Loucy (cell line): ENCODE measurements around the gene RUNX2.

Experiments
- H2AFZ ChIP-seq: fragments of 200-600 bp; sonication (generic); 2 replicates; pipeline ENCODE4 v1.6.0; 2016; ENCODE audit warnings: antibody characterized with exemption, mild to moderate bottlenecking, low read length, moderate library complexity
- H3F3A ChIP-seq: fragments of 200-600 bp; 2 replicates; pipeline ENCODE4 v1.6.0; 2016; ENCODE audit warnings: antibody characterized with exemption, low read depth, mild to moderate bottlenecking
- H3K27me3 ChIP-seq: fragments of 200-600 bp; sonication (generic); 2 replicates; pipeline ENCODE4 v1.6.1; 2014; ENCODE audit warnings: low read length, mild to moderate bottlenecking; ENCODE audit not compliant: insufficient read depth, poor library complexity, severe bottlenecking
- H3K36me3 ChIP-seq: fragments of 200-600 bp; sonication (generic); 2 replicates; pipeline ENCODE4 v1.6.1; 2016; ENCODE audit warnings: low read length; ENCODE audit not compliant: insufficient read depth
- H3K4me1 ChIP-seq: fragments of 200-600 bp; sonication (generic); 2 replicates; pipeline ENCODE4 v1.5.1; 2014; ENCODE audit warnings: low read length, mild to moderate bottlenecking; ENCODE audit not compliant: insufficient read depth, poor library complexity, severe bottlenecking
- H3K4me2 ChIP-seq: fragments of 200-600 bp; sonication (generic); 2 replicates; pipeline ENCODE4 v1.6.0; 2014; ENCODE audit warnings: antibody characterized with exemption, low read length, low read depth, mild to moderate bottlenecking; ENCODE audit not compliant: poor library complexity, severe bottlenecking
- H3K4me3 ChIP-seq: fragments of 200-600 bp; sonication (generic); 2 replicates; pipeline ENCODE4 v1.5.1; 2014; ENCODE audit warnings: low read length, mild to moderate bottlenecking, mixed read lengths; ENCODE audit not compliant: poor library complexity, severe bottlenecking
- H3K79me2 ChIP-seq: fragments of 200-600 bp; sonication (generic); 2 replicates; pipeline ENCODE4 v1.6.1; 2014; ENCODE audit warnings: low read length; ENCODE audit not compliant: insufficient read depth
- H3K9ac ChIP-seq: fragments of 200-600 bp; sonication (generic); 2 replicates; pipeline ENCODE4 v1.6.0; 2014; ENCODE audit warnings: mild to moderate bottlenecking, low read depth, low read length, moderate library complexity; ENCODE audit not compliant: poor library complexity, severe bottlenecking
- H3K9me2 ChIP-seq: fragments of 200-600 bp; sonication (generic); replicated peaks from 2 replicates; pipeline ENCODE4 v1.6.1; 2016; ENCODE audit warnings: low read depth, low read length, mixed read lengths
- H3K9me3 ChIP-seq: fragments of 200-600 bp; sonication (generic); 2 replicates; pipeline ENCODE4 v1.6.1; 2014; ENCODE audit warnings: mild to moderate bottlenecking, antibody characterized with exemption, low read length, low read depth; ENCODE audit not compliant: insufficient read depth
- H4K20me1 ChIP-seq: fragments of 200-600 bp; sonication (generic); 2 replicates; pipeline ENCODE4 v1.6.0; 2014; ENCODE audit warnings: antibody characterized with exemption, low read length, mild to moderate bottlenecking; ENCODE audit not compliant: insufficient read depth, poor library complexity, severe bottlenecking
- EZH2phosphoT487 ChIP-seq: fragments of 200-600 bp; IDR thresholded peaks from 2 replicates; pipeline ENCODE4 v1.6.1; 2018; ENCODE audit warnings: antibody characterized with exemption, mild to moderate bottlenecking, moderate library complexity, borderline replicate concordance
- TF ChIP-seq, protein P1 (sequence below): fragments of 200-600 bp; sonication (generic); conservative IDR thresholded peaks from 2 replicates; pipeline ENCODE4 v1.5.1; 2014; ENCODE audit warnings: mild to moderate bottlenecking, antibody characterized with exemption, low read length

Gene RUNX2

DNA sequence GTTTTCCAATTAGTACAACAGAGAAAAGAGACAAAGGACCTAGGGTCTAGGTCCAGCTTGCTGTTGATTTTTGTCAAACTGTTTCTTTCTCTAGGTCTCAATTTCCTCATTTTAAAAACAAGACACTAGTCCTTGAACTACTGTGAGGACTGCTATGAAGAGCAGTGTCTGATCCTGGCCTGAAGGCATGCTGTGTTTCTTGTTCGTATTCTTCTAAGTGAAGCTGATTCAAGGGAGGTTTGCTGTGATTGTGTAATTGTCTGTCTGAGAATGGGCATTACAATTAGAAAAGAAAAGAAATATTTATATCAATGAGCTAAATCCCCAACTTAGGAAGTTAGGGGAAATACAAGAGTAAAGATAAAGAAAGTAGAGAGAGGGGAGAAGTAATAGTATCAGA lies 277.8 kb downstream of the RUNX2 start:
- TF ChIP-seq EZH2phosphoT487 = no peak
- TF ChIP-seq, protein P1, sequence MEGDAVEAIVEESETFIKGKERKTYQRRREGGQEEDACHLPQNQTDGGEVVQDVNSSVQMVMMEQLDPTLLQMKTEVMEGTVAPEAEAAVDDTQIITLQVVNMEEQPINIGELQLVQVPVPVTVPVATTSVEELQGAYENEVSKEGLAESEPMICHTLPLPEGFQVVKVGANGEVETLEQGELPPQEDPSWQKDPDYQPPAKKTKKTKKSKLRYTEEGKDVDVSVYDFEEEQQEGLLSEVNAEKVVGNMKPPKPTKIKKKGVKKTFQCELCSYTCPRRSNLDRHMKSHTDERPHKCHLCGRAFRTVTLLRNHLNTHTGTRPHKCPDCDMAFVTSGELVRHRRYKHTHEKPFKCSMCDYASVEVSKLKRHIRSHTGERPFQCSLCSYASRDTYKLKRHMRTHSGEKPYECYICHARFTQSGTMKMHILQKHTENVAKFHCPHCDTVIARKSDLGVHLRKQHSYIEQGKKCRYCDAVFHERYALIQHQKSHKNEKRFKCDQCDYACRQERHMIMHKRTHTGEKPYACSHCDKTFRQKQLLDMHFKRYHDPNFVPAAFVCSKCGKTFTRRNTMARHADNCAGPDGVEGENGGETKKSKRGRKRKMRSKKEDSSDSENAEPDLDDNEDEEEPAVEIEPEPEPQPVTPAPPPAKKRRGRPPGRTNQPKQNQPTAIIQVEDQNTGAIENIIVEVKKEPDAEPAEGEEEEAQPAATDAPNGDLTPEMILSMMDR = no peak
- Histone ChIP-seq H3K79me2 (no peaks in the 10 kb centered on the region), H2AFZ (no peak overlapping the region), H3K9me3 (no peaks in the 10 kb centered on the region), H3K4me2 (no peak overlapping the region), H3K4me3 (no peak overlapping the region), H3K36me3 (no peaks in the 10 kb centered on the region), H3F3A (no peaks in the 10 kb centered on the region), H3K9ac (no peak overlapping the region), H3K27me3 (no peaks in the 10 kb centered on the region), H3K4me1 (peaks cover 6% of the 10 kb centered on the region), H3K9me2 (no peaks in the 10 kb centered on the region), H4K20me1 (no peaks in the 10 kb centered on the region)

DNA sequence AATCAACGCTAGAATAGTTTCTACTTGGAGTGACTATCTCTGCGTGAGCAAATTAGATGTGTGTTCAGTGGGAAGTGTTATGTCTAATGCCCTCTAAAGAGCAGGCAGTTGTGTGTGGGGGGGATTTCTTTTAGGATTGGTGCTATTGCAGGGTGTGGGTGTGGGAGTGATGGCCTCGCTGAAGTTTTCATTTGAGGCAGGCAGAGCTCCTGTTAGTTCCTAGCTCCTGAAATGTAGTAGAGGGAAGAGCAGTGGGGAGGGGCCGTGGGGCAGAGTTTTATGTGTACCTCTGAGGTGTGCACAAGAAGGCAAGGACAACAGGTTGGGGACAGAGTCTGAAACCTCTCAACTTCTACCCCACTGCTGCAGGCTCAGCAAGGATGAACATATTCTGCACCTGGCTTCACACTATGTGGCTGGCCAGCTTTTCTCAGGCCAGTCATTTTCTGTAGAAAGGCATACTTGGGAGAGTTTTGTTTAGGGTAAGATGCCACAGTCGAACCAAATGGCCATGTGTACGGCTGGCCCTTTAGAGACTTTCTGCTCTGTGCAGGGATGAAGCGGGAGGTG lies 278.8 kb downstream of the RUNX2 start:
- H3K27me3 ChIP-seq = no peaks in the 10 kb centered on the region
- no peak for TF ChIP-seq EZH2phosphoT487
- TF ChIP-seq, protein P1 = no peak
- no peak overlapping the region for H3K9ac ChIP-seq
- no peaks in the 10 kb centered on the region for H3K9me2 ChIP-seq
- H3K36me3 ChIP-seq = no peaks in the 10 kb centered on the region
- no peaks in the 10 kb centered on the region for H3K79me2 ChIP-seq
- no peak overlapping the region for H3K4me2 ChIP-seq
- no peaks in the 10 kb centered on the region for H3F3A ChIP-seq
- peaks cover 6% of the 10 kb centered on the region for H3K4me1 ChIP-seq
- H3K4me3 ChIP-seq = no peak overlapping the region
- H3K9me3 ChIP-seq = no peaks in the 10 kb centered on the region
- no peaks in the 10 kb centered on the region for H4K20me1 ChIP-seq
- no peak overlapping the region for H2AFZ ChIP-seq

DNA sequence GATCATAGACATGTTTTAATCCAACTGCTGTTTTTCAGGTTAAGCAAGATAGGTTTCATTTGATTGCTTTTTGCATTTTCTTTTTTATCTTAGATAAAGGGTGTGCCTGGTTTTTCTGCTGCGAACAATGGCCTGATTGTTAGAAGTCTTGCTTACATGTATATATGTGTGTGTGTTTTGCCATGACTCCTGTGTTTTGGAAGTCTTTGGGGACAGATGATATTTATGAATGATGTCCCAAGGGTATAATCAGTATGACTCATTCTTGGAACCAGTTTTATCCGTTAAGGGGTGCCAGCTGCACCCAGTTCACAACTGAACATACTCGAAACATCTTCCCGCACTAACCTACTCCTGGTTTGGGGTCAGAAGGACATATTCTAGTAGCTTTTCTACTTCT lies 279.7 kb downstream of the RUNX2 start:
- Histone ChIP-seq H3F3A (no peaks in the 10 kb centered on the region), H3K4me1 (peaks cover 6% of the 10 kb centered on the region), H3K27me3 (no peaks in the 10 kb centered on the region), H4K20me1 (no peaks in the 10 kb centered on the region), H3K9me3 (no peaks in the 10 kb centered on the region), H3K79me2 (no peaks in the 10 kb centered on the region), H3K4me3 (no peak overlapping the region), H3K9ac (no peak overlapping the region), H3K4me2 (no peak overlapping the region), H3K36me3 (no peaks in the 10 kb centered on the region), H3K9me2 (no peaks in the 10 kb centered on the region), H2AFZ (no peak overlapping the region)
- TF ChIP-seq, protein P1 = no peak
- TF ChIP-seq EZH2phosphoT487 = no peak
